GM23338 (cell line): ENCODE data around the gene GNPDA1. TPM values are rescaled to one million over a fixed set of nuclear protein-coding genes. Genes with fewer than 3 reads are reported as not detected.

Source experiments
- ATAC-seq: fragments of 200-7000 bp; cut with Tn5 transposase; 3 replicates; pipeline ENCODE4 v1.9.1; 2020
- DNase-seq: peaks from one replicate; pipeline ENCODE4 v3.0.0-alpha.2; 2015; ENCODE audit warnings: low spot score
- H2AFZ ChIP-seq: fragments of 200-600 bp; sonication (generic); 2 replicates; pipeline ENCODE4 v1.8.0; 2016; ENCODE audit warnings: antibody characterized with exemption, mild to moderate bottlenecking, moderate library complexity
- H3F3A ChIP-seq: fragments of 200-600 bp; sonication (generic); replicated peaks from 2 replicates; pipeline ENCODE4 v1.8.0; 2017; ENCODE audit warnings: antibody characterized with exemption, mixed run types, low read depth
- H3K27ac ChIP-seq: fragments of 200-600 bp; sonication (generic); 2 replicates; pipeline ENCODE4 v1.6.1; 2016; ENCODE audit warnings: low read depth
- H3K27me3 ChIP-seq: fragments of 200-600 bp; sonication (generic); 2 replicates; pipeline ENCODE4 v1.8.0; 2016; ENCODE audit warnings: mild to moderate bottlenecking, mixed run types, moderate library complexity; ENCODE audit not compliant: insufficient read depth
- H3K36me3 ChIP-seq: fragments of 200-600 bp; sonication (generic); 2 replicates; pipeline ENCODE4 v1.8.0; 2016; ENCODE audit warnings: mild to moderate bottlenecking; ENCODE audit not compliant: insufficient read depth
- H3K4me1 ChIP-seq: fragments of 200-600 bp; sonication (generic); 2 replicates; pipeline ENCODE4 v1.8.0; 2016; ENCODE audit warnings: mild to moderate bottlenecking, moderate library complexity; ENCODE audit not compliant: insufficient read depth
- H3K4me2 ChIP-seq: fragments of 200-600 bp; sonication (generic); 2 replicates; pipeline ENCODE4 v1.7.1; 2017; ENCODE audit warnings: mixed run types
- H3K4me3 ChIP-seq: fragments of 200-600 bp; sonication (generic); 2 replicates; pipeline ENCODE4 v1.6.1; 2016; ENCODE audit warnings: mixed run types
- H3K79me2 ChIP-seq: fragments of 200-600 bp; sonication (generic); replicated peaks from 2 replicates; pipeline ENCODE4 v1.8.0; 2017; ENCODE audit warnings: mild to moderate bottlenecking; ENCODE audit not compliant: insufficient read depth
- H3K9me2 ChIP-seq: fragments of 200-600 bp; sonication (generic); 2 replicates; pipeline ENCODE4 v1.8.0; 2017; ENCODE audit not compliant: insufficient read depth
- H4K20me1 ChIP-seq: fragments of 200-600 bp; sonication (generic); replicated peaks from 2 replicates; pipeline ENCODE4 v1.8.0; 2017; ENCODE audit warnings: mild to moderate bottlenecking; ENCODE audit not compliant: insufficient read depth
- H3K27ac Mint-ChIP-seq: 2 replicates; pipeline ENCODE4 v1.8.0; 2020; ENCODE audit warnings: inconsistent platforms, mild to moderate bottlenecking, moderate library complexity, mixed read lengths
- H3K27me3 Mint-ChIP-seq: 3 replicates; pipeline ENCODE4 v1.8.0; 2022; ENCODE audit warnings: low read depth, mild to moderate bottlenecking, moderate library complexity, mixed read lengths, inconsistent platforms; ENCODE audit not compliant: insufficient read depth, poor library complexity
- H3K36me3 Mint-ChIP-seq: 3 replicates; pipeline ENCODE4 v1.8.0; 2021; ENCODE audit warnings: low read depth, mild to moderate bottlenecking, inconsistent platforms, moderate library complexity, mixed read lengths
- H3K4me1 Mint-ChIP-seq: 3 replicates; pipeline ENCODE4 v1.8.0; 2020; ENCODE audit warnings: mild to moderate bottlenecking, inconsistent platforms, mixed read lengths
- H3K4me3 Mint-ChIP-seq: 3 replicates; pipeline ENCODE4 v1.8.0; 2021; ENCODE audit warnings: moderate library complexity, mild to moderate bottlenecking, inconsistent platforms, mixed read lengths
- H3K9me3 Mint-ChIP-seq: 3 replicates; pipeline ENCODE4 v1.8.0; 2020; ENCODE audit warnings: moderate library complexity, mild to moderate bottlenecking, inconsistent platforms, mixed read lengths
- CREB1 ChIP-seq: fragments of 250-450 bp; sonication (Bioruptor Pico); IDR thresholded peaks from 2 replicates; pipeline ENCODE4 v1.5.0; 2020; ENCODE audit warnings: low read depth, mild to moderate bottlenecking, moderate library complexity
- EZH2 ChIP-seq: fragments of 200-600 bp; sonication (generic); IDR thresholded peaks from one replicate; pipeline ENCODE4 v1.8.0; 2017; ENCODE audit warnings: antibody characterized with exemption, mild to moderate bottlenecking, low read depth; ENCODE audit not compliant: unreplicated experiment
- EZH2phosphoT487 ChIP-seq: fragments of 200-600 bp; sonication (generic); IDR thresholded peaks from one replicate; pipeline ENCODE4 v1.8.1; 2018; ENCODE audit warnings: antibody characterized with exemption; ENCODE audit not compliant: unreplicated experiment
- NANOG ChIP-seq: IDR thresholded peaks from 2 replicates; pipeline ENCODE4 v1.6.1; 2016; ENCODE audit warnings: antibody characterized with exemption, borderline replicate concordance
- POLR2AphosphoS5 ChIP-seq: IDR thresholded peaks from 2 replicates; pipeline ENCODE4 v1.6.1; 2016; ENCODE audit warnings: antibody characterized with exemption, low read depth
- STAT1 ChIP-seq: IDR thresholded peaks from one replicate; pipeline ENCODE4 v1.6.1; 2016; ENCODE audit warnings: antibody characterized with exemption; ENCODE audit not compliant: unreplicated experiment
- ZNF114 ChIP-seq: fragments of 250-450 bp; sonication (Bioruptor Pico); IDR thresholded peaks from 2 replicates; pipeline ENCODE4 v1.5.0; 2020; ENCODE audit warnings: mild to moderate bottlenecking, moderate library complexity
- ZNF331 ChIP-seq: fragments of 250-450 bp; sonication (Bioruptor Pico); IDR thresholded peaks from 2 replicates; pipeline ENCODE4 v1.5.0; 2020; ENCODE audit warnings: low read depth, mild to moderate bottlenecking, moderate library complexity
- polyA plus RNA-seq: library from polyadenylated mRNA; unstranded; fragments of >200 nt; fragmentation: Nextera tagmentation; extraction: Ambion mirVana; gene quantifications from 2 replicates; pipeline ENCODE4 v1.2.1, GENCODE V29; 2016
- total RNA-seq: library from RNA; depleted of rRNA; stranded (reverse); fragments of >200 nt; shearing (Covaris generic); gene quantifications from 2 replicates; pipeline ENCODE4 v1.2.3, GENCODE V29; 2014
- TF ChIP-seq, protein P1 (sequence below), 2 experiments: fragments of 200-600 bp in 1 of 2; sonication (generic) in 1 of 2; conservative IDR thresholded peaks; 2 replicates each; pipeline versions ENCODE4 v1.5.1 to v1.6.1; 2016 to 2017; ENCODE audit warnings: antibody characterized with exemption in 2 of 2, low read depth in 2 of 2, mild to moderate bottlenecking in 2 of 2, moderate library complexity in 1 of 2
- TF ChIP-seq, protein P2 (sequence below): IDR thresholded peaks from one replicate; pipeline ENCODE4 v1.6.1; 2018; ENCODE audit warnings: antibody characterized with exemption; ENCODE audit not compliant: unreplicated experiment
- TF ChIP-seq, protein P3 (sequence below): IDR thresholded peaks from 2 replicates; pipeline ENCODE4 v1.6.1; 2016; ENCODE audit warnings: antibody characterized with exemption

The GNPDA1 gene
- total and polyA plus RNA-seq, 2 experiments from 2014 or later: 47.6 to 117 TPM

DNA sequence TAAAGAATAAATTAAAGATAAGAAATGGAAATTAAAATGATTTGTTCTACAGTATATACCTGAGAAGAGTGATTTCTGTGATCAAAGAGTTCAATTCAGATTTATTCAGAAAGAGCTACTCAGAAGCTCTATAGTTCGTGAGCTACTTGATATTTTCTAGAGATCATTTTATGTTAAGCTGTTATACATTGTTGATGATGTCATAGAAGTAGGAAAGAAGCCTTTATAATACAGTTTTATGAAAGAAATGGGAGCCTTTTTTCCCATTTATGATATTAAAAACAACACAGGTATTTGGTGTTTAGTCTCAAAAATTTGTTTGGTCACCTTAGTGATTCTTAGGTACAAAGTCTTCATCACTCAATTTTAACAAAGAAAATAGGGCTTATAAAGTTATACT is 23.1 kb downstream of the GNPDA1 start:
- Histone ChIP-seq H3K27me3 (no peaks in the 10 kb centered on the region), H3K4me2 (no peak overlapping the region), H3K4me3 (no peak overlapping the region), H3K9me2 (no peaks in the 10 kb centered on the region), H3F3A (no peaks in the 10 kb centered on the region), H3K36me3 (peaks cover 7% of the 10 kb centered on the region; the same call in 1 of the 2 replicates), H3K79me2 (no peaks in the 10 kb centered on the region; the same call in 1 of the 2 replicates), H2AFZ (no peak overlapping the region), H3K27ac (no peak overlapping the region), H4K20me1 (no peaks in the 10 kb centered on the region), H3K4me1 (no peaks in the 10 kb centered on the region)
- no peaks in the 10 kb centered on the region for H3K4me1 Mint-ChIP-seq
- TF ChIP-seq STAT1: no peak
- no peak for DNase-seq
- ATAC-seq: no peak
- no peak overlapping the region for H3K4me3 Mint-ChIP-seq
- H3K27me3 Mint-ChIP-seq: no peaks in the 10 kb centered on the region
- peaks cover 24% of the 10 kb centered on the region for H3K36me3 Mint-ChIP-seq
- H3K9me3 Mint-ChIP-seq: no peaks in the 10 kb centered on the region
- H3K27ac Mint-ChIP-seq: no peak overlapping the region

DNA sequence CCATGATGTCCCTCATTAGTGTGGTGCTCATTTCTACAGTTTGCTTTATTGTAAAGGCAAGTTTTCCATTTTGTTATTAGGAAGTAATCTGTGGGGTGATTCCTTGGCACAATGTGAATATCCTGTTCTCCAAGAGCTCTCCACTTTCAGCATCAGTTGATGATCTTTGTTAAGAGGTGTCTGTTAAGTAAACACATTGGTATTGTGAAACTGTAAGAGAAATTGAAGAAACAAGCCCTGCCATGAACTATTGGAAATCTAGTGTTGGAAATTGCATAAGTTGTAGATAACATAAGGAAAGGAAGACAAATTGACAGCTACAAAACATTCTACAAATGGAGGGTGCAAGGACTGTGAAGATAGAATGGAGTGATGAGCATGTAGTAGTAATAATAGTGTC is 26.8 kb downstream of the GNPDA1 start:
- H3K4me2 ChIP-seq: no peak overlapping the region
- no peak overlapping the region for H3K4me3 ChIP-seq
- H3K4me1 ChIP-seq: no peaks in the 10 kb centered on the region
- no peak for DNase-seq
- peaks cover 7% of the 10 kb centered on the region; the same call in 1 of the 2 replicates for H3K36me3 ChIP-seq
- no peaks in the 10 kb centered on the region for H3F3A ChIP-seq
- no peak for TF ChIP-seq POLR2AphosphoS5
- TF ChIP-seq, protein P1, sequence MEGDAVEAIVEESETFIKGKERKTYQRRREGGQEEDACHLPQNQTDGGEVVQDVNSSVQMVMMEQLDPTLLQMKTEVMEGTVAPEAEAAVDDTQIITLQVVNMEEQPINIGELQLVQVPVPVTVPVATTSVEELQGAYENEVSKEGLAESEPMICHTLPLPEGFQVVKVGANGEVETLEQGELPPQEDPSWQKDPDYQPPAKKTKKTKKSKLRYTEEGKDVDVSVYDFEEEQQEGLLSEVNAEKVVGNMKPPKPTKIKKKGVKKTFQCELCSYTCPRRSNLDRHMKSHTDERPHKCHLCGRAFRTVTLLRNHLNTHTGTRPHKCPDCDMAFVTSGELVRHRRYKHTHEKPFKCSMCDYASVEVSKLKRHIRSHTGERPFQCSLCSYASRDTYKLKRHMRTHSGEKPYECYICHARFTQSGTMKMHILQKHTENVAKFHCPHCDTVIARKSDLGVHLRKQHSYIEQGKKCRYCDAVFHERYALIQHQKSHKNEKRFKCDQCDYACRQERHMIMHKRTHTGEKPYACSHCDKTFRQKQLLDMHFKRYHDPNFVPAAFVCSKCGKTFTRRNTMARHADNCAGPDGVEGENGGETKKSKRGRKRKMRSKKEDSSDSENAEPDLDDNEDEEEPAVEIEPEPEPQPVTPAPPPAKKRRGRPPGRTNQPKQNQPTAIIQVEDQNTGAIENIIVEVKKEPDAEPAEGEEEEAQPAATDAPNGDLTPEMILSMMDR (conservative IDR thresholded peaks at IDR 0.05; ENCODE audit: low read depth in 2 of 2): no peak
- TF ChIP-seq, protein P2, sequence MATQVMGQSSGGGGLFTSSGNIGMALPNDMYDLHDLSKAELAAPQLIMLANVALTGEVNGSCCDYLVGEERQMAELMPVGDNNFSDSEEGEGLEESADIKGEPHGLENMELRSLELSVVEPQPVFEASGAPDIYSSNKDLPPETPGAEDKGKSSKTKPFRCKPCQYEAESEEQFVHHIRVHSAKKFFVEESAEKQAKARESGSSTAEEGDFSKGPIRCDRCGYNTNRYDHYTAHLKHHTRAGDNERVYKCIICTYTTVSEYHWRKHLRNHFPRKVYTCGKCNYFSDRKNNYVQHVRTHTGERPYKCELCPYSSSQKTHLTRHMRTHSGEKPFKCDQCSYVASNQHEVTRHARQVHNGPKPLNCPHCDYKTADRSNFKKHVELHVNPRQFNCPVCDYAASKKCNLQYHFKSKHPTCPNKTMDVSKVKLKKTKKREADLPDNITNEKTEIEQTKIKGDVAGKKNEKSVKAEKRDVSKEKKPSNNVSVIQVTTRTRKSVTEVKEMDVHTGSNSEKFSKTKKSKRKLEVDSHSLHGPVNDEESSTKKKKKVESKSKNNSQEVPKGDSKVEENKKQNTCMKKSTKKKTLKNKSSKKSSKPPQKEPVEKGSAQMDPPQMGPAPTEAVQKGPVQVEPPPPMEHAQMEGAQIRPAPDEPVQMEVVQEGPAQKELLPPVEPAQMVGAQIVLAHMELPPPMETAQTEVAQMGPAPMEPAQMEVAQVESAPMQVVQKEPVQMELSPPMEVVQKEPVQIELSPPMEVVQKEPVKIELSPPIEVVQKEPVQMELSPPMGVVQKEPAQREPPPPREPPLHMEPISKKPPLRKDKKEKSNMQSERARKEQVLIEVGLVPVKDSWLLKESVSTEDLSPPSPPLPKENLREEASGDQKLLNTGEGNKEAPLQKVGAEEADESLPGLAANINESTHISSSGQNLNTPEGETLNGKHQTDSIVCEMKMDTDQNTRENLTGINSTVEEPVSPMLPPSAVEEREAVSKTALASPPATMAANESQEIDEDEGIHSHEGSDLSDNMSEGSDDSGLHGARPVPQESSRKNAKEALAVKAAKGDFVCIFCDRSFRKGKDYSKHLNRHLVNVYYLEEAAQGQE: no peak
- TF ChIP-seq CREB1 (CRISPR knock-in tag): no peak
- TF ChIP-seq, protein P3, sequence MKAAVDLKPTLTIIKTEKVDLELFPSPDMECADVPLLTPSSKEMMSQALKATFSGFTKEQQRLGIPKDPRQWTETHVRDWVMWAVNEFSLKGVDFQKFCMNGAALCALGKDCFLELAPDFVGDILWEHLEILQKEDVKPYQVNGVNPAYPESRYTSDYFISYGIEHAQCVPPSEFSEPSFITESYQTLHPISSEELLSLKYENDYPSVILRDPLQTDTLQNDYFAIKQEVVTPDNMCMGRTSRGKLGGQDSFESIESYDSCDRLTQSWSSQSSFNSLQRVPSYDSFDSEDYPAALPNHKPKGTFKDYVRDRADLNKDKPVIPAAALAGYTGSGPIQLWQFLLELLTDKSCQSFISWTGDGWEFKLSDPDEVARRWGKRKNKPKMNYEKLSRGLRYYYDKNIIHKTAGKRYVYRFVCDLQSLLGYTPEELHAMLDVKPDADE: no peak
- TF ChIP-seq ZNF114 (CRISPR knock-in tag): no peak
- no peak for TF ChIP-seq ZNF331 (CRISPR knock-in tag)
- TF ChIP-seq EZH2: no peak
- TF ChIP-seq EZH2phosphoT487: no peak
- no peak for TF ChIP-seq NANOG
- H2AFZ ChIP-seq: no peak overlapping the region
- H3K27me3 ChIP-seq: no peaks in the 10 kb centered on the region
- no peaks in the 10 kb centered on the region for H3K4me1 Mint-ChIP-seq
- no peak for ATAC-seq
- no peak overlapping the region for H3K4me3 Mint-ChIP-seq
- H3K9me3 Mint-ChIP-seq: no peaks in the 10 kb centered on the region
- H4K20me1 ChIP-seq: no peaks in the 10 kb centered on the region
- H3K27ac ChIP-seq: no peak overlapping the region
- no peaks in the 10 kb centered on the region for H3K79me2 ChIP-seq
- H3K27ac Mint-ChIP-seq: no peak overlapping the region
- H3K9me2 ChIP-seq: no peaks in the 10 kb centered on the region
- H3K27me3 Mint-ChIP-seq: no peaks in the 10 kb centered on the region
- H3K36me3 Mint-ChIP-seq: peaks cover 22% of the 10 kb centered on the region
